LNCAP (cell line): ENCODE measurements around the gene GALNT10.

Experiments
- TF ChIP-seq, protein P1 (sequence below): fragments of 450-650 bp; IDR thresholded peaks from 2 replicates; pipeline ENCODE4 v1.5.1; 2017; ENCODE audit warnings: mild to moderate bottlenecking

Gene GALNT10

DNA sequence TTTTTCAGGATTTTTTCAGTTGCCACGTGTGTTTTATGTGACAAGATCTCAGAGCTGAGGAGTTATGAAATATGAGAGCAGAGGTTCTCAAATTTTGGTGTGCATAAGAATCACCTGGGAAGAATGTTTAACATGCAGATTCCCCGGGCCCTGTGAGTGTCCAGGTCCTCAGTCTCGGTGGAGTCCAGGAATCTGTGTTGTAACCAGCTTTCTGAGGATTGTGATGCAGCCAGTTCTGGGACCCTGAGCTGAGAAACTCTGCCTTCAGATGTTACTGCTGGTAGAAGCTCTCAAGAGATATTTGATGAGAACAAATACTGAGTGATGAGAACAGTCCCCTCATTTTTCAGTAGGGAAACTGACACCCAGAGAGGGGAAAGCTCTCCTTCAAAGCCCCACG is 152.4 kb downstream of the GALNT10 start:
- TF ChIP-seq, protein P1, sequence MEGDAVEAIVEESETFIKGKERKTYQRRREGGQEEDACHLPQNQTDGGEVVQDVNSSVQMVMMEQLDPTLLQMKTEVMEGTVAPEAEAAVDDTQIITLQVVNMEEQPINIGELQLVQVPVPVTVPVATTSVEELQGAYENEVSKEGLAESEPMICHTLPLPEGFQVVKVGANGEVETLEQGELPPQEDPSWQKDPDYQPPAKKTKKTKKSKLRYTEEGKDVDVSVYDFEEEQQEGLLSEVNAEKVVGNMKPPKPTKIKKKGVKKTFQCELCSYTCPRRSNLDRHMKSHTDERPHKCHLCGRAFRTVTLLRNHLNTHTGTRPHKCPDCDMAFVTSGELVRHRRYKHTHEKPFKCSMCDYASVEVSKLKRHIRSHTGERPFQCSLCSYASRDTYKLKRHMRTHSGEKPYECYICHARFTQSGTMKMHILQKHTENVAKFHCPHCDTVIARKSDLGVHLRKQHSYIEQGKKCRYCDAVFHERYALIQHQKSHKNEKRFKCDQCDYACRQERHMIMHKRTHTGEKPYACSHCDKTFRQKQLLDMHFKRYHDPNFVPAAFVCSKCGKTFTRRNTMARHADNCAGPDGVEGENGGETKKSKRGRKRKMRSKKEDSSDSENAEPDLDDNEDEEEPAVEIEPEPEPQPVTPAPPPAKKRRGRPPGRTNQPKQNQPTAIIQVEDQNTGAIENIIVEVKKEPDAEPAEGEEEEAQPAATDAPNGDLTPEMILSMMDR = no peak

DNA sequence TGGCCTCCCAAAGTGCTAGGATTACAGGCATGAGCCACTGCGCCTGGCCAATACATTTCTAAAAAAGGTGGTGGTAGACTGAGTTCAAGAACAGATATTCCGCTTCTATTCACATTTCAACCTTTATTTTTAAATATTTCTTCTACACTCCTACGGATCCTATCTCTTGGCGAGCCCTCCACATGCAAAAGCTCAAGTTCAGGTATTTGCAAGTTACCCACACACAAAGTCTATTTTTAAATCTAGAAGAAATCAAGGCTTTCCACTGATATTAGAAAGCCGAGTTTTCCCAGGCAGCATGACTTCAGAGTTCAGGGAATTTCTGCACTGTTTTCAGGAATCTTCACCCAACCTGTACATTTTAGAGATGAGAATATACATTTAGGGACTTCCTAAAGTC is 153.9 kb downstream of the GALNT10 start:
- TF ChIP-seq, protein P1 = no peak

DNA sequence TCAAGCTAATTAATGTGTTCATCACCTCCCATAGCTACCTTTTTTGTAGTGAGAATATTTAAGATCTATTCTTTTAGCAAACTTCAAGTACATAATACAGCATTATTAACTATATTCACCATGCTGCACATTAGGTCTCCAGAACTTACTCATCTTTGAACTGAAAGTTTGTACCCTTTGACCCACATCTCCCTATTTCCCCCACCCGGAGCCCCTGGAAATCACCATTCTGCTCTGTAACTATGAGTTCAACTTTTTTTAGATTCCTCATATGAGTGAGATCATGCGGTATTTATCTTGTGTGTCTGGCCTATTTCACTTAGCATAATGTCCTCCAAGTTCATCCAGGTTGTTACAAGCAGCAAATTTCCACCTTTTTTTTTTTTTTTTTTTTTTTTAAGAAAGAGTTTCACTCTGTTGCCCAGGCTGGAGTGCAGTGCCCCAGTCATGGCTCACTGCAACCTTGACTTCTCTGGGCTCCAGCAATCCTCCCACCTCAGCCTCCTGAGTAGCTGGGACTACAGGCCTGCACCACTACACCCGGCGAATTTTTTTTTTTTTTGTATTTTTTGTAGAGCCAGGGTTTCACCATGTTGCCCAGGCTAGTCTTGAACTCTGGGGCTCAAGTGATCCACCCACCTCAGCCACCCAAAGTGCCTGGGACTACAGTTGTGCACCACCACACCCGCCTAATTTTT is 154.9 kb downstream of the GALNT10 start:
- TF ChIP-seq, protein P1 = no peak

DNA sequence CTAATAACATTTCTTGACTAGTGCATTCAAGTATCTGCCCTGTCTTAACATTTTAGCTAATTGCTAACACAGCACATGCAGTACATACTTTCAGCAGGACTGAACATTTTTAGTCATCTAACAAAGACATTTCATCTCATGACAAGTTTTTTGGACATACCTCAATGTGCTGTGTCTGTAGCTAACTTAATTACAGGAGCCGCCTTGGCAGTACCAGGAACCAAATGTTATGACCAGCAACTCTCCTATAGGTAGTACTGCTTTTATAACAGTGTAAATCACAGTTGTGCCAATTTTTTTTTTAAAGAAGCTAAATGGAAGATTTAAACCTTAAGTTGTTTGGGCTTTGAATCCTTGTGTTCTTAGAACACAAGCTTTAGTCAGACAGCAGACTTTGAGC is 155.9 kb downstream of the GALNT10 start:
- TF ChIP-seq, protein P1 = no peak

DNA sequence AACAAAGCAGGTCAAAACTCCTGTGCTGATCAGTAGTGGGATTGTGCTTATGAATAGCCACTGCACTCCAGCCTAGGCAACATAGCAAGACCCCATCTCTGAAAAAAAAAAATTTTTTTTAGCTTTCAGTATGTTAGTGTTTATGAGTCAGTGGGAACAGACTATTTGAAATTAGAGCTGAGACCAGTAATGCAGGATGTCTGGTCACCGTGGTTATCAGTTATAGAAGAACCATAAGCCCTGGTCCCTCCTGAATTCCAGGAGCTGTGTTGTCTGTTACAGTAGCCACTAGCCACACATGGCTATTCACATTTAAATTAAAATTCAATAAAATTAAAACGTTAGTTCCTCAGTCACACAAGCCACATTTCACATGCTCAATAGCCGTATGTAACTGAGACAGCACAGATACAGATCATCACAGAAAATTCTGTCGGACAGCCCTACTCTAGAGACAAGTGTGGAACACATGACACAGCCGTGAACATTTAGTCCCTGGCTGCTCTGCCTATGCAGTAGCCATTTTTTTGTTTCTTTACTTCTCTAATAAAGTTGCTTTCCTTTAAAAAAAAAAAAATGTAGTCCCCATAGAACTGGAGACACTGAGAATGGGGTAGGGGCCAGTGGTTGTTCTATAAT is 159.2 kb downstream of the GALNT10 start:
- TF ChIP-seq, protein P1 = no peak

DNA sequence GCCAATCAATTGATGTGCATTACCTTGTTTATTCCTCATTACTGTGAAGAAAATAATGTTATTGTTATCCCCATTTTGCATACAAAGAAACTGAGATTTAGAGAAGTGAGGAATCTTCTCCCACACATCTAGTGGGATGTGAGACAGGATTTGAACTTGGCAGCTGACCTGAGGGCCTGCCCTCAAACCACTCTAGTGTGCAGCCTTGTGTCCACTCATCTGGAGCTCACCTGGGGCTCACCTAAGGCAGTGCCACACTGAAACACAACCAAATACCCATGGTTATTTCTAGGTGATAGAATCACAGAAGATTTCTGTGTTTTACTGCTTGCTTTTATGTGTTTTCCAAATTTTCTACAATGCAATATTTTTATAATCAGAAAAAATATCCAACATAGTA is 160.6 kb downstream of the GALNT10 start:
- TF ChIP-seq, protein P1 = no peak

DNA sequence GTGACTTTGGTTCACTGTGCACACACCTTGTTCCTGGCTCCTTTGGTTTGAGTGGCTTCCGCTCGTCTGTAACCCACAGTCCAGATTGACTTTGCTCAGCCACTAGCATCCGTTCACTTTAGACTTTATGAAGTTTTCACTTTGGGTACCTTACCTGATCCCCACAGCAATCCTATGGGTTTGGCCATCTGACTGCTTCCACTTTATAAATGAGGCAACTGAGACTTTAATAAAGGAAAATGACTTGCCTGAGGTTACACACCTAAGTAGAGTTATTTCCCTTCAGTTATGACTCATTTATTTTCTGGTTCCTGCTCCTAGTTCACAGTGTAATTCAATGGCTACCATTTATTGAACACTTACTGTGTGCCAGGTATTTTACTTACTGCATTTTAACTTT is 161.0 kb downstream of the GALNT10 start:
- TF ChIP-seq, protein P1 = no peak
